Stimulated activated CD8-positive, alpha-beta memory T cell treated with anti-CD3 and anti-CD28 coated beads, Interleukin-7, amount 100 ng/mL, for 1 hour (primary cell): ENCODE measurements around the gene PIK3R6.
A peak's percentile ranks its signal among the peaks of the same experiment; 100 is the strongest.

Source experiments
- DNase-seq, 2 donors: peaks; one replicate each; pipeline ENCODE4 v3.0.0-alpha.2; 2020; ENCODE audit warnings: low read depth in 2 of 2

The PIK3R6 gene

DNA sequence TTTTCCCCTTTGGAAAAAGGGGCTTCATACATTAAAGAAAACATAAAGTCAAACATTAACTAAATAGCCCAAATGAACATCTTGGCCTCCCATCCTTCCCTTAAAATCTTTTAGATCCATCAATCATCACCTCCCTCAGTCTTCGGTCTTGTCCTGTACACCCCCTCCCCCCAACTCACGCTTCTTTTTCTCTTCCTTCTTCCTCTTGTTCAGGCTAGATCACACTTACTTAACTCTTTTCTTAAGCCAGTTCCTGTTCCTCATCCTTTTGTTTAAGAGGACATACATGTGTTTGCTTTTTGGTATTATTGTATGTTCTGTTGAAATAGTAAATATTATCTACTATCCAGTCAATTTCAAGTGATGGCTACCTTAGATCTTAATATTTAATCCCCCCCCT lies 73.8 kb downstream of the PIK3R6 start:
- no peak for DNase-seq

DNA sequence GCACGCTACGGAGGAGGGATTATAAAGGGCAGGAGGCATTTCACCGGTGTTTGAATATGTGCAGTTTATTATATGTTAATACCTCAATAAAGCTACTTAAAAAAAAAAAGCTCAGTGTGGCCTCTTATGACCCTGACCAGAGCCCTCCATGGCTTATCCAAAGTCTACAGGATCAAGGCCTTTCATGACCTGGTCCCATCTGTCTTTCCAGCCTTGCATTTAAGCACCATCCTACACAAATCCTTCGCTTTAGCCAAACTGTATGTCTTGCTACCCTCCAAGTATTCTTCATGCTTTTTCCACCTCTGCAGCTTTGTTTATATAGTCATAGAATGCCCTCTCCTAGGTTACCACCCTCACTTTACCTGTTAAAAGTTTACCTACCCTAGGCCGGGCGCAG lies 74.8 kb downstream of the PIK3R6 start:
- no peak for DNase-seq

DNA sequence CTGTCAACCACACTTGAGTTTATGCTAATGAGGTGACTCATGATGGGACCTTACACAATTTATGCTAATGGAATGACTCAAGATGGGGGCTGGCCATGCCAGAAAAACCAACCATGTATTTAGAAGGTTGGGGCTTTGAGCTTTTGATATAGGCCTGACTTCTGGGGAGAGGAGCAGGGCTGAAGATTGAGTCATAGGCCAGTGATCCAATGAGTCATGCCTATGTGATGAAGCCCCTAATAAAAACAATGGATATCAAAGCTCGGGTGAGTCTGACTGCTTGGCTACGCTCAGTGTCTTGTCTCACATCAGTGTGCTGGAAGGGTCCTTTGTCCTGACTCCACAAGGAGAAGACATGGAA lies 75.6 kb downstream of the PIK3R6 start:
- no peak for DNase-seq

DNA sequence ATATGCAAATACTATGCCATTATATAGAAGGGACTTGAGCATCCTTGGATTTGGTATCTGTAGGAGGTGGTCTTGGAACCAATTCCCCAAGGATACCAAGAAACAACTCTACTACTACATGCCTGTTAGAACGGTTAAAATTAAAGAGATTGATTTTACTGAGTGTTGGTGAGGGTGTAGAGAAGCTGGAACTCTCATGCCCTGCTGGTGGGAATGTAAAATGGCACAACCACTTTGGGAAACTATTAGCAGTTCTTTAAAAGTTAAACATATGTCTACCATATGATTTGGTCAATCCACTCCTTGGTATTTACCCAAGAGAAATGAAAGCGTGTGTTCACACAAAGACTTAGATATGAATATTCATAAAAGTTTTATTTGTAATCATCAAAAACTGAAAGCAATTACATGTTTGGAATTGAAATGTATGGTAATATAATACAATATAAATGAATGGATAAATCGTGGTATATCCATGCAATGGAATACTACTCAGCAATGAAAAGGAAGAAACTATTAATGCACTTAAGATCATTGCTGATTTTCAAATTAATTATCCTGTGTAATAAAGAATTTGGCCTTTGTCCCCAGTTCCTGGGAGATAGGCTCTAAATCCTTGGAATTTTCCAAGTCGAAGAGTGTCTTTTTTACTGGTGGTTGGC lies 76.1 kb downstream of the PIK3R6 start:
- DNase-seq, result no peak

DNA sequence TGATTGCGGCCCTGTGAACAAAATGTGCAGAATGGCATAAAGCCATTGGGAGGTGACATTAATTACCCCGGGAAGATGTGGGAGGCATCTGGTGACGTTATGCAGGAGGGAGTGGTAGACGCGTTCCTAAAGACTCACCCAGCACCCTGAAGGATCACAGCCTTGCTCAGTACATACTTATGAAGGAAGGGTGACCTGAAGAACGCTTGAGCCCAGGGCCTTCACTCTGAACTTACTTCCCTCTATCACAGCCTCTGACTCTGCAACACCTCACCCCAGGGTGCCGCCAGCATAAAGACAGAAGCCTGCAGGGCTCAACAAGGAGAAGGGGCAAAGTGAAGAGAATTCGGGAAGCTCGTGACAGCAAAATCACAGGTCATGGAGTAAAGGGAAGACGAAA lies 77.7 kb downstream of the PIK3R6 start:
- no peak for DNase-seq

DNA sequence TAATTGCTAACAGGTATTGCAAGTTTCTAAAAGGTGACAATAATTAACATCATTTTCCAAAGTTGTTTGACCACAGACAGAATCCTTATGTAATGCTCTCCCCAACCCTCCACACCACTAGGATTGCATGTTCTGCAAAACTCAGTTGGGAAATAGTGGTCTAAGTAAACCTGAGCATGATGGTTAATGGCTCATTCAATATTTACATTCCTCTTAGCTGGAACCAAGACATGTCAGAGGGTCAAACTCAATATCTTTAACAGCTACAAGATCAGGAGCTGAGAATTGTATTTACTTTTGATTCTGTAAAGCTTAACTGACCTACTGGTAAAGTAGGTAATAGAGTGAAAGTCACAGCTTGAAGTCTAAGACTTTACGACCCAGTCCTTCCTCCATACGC lies 78.5 kb downstream of the PIK3R6 start:
- DNase-seq, result no peak

DNA sequence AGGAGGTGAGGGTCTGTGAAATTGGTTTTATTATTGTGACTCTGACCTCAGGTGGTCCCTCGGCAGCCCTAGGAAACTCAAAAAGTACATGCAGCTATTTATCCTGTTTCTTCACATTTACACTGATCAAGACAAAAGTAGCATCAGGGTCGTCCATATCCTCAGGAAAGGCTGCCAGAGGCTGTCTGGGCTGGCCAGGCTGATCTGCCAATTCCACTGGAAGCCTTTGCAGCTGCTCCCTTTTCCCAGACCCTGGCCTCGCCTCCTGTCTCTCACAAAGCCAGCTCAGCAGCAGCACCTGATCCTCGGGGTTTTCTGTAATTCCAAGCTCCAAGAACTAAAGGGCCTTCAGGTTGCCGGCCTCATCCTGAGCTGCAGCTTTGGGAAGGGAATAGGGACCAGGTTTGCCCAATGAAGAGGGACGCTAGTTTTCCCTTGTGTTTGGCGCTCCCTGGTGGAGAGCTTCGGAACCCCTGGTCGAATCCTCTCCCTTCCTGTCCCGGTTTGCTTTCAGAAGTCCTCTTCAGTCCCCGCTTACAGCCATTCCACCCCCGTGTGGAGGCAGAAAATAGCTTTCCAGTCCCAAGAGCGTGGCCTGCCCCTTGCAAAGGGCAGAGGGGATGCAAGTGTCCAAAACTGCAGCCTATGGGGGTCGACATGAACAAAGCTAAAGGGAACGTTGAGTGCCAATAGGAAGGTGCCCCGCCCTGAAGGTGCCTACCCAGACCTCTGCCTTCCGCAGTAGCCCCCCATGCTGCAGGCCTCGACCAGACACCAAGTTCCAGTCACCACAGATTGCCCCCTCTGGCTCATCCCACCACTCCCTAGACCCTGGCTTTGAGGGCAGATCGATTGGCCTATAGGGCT lies 81.7 kb downstream of the PIK3R6 start:
- peak; percentile 42 to 54 for DNase-seq

DNA sequence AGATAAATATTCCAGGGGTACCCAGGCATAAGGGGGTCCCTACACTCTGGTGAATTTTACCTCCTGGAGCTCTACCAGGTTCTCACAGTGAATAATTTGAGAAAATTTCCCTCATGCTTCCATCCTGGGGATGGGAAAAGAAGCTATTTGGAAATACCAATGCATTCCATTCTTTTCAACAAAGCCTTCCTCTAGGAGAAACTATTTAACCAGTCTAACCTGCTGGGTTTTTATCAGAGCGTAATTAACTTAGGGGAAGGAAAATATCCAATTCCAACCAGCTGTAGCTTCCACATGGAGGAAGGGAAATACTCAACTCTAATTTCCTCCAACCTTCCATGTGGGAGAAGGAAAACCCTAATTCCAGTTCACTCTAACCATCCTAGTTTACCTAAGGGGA lies 85.3 kb downstream of the PIK3R6 start:
- DNase-seq, result no peak

DNA sequence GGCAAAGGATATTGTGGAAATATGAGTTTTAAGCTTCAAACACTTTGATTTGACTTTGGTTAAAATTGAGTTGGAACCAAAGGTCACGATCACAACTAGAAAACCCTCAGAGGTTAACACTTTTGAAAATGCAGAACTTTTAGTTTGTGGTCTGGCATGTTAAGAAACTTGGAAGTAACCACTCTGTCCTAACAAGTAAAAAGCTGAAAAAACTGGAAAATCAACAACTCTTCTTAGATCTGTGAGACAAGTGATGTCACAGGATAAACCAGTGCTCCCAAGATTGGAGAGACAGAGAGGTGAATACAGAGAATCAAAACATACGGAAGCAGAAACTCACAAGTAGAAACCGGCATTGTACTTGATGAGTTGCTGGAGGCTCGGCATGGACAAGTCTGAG lies 85.7 kb downstream of the PIK3R6 start:
- DNase-seq, result no peak

DNA sequence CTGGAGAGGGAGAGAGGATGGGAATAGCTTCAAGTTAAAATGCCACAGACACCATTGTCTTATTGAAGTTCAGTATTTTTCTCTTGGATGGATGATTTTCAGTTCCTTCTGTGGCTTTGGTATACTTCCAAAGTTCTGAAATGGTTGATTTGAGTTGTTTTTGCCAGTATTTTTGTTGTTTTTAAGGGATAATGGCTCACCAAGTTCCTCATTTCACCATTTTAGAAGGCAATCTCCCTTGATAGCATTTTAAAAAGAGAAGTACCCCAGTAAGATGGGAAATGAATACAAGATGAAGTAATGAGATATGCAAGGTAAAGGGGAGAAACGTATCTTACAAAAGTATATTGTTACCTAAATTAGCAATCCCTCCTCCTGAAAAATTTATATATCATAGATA lies 90.6 kb downstream of the PIK3R6 start:
- no peak for DNase-seq

DNA sequence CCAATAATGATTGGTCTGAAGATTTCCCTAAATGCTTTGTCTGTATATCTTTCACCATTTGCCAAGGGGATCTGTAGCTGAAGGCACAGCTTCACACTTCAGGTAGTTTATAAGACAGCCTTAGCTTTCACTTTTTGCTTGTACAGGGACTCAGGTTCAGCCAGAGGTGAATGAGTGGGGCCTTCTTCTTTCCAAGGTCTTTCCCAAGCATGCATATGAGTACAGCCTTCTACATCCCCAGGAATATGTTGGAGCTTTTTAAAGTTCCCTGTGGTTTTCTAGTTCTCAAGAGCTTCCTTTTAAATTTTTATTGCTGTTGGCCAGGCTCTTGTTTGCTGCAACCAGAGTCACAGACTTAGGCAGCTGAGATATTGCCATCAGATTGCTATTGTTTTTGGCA lies 91.2 kb downstream of the PIK3R6 start:
- DNase-seq, result no peak

DNA sequence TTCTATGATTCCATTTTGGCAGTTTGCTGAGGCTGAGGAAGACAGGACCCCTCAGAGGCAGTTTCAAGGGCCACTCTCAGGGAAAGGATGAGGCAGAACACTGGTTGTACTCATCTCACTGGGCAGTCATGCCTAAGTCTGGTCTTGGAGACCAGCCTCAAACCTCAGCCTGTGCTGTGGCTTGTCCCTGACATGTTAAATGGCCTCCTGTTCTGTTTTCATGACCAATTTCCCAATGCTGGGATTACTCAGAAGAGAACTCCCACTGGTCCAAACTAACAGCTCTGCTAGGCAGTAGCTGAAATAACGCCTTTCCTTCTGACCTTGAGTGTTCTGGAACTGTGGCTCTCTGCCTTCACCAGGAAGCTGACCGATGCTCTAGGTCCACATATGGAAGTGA lies 100.7 kb downstream of the PIK3R6 start:
- no peak for DNase-seq

DNA sequence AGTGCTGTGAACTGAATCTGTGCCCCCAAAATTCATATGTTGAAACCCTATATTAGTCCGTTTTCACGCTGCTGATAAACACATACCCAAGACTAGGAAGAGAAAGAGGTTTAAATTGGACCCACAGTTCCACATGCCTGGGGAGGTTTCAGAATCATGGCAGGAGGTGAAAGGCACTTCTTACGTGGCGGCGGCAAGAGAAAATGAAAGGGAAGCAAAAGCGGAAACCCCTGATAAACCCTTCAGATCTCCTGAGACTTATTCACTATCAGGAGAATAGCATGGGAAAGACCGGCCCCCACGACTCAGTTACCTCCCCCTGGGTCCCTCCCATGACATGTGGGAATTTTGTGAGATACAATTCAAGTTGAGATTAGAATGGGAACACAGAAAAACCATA lies 105.5 kb downstream of the PIK3R6 start:
- DNase-seq, result no peak

DNA sequence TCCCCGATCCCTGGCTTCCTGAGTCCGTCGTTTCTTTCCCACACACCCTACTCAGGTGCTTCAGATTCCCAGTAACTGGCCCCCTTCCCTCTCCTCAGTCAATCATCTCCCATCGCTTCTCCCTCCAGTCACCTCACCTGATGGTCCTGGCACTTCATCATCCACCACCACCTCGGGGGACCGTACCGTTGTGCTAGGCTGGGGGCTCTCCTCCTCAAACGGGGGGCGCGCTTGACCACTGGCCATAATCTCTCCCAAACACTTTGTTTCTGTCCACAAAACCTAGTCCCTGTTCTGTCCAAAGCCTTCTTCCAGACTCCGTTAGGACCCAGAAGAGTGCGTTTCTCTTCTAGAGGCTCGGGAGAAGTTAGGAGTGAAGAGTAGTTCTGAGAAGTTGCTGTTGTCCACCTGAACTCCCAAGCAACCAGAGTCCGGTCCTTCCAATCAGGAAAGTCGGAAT lies 109.3 kb downstream of the PIK3R6 start, which contains the start of gene SPDYE4:
Gene SPDYE4 (minus strand): TSS at position 410 of the 460 bp plus-strand sequence. CDS start 164 bp downstream, at position 246.
- DNase-seq, result no peak

DNA sequence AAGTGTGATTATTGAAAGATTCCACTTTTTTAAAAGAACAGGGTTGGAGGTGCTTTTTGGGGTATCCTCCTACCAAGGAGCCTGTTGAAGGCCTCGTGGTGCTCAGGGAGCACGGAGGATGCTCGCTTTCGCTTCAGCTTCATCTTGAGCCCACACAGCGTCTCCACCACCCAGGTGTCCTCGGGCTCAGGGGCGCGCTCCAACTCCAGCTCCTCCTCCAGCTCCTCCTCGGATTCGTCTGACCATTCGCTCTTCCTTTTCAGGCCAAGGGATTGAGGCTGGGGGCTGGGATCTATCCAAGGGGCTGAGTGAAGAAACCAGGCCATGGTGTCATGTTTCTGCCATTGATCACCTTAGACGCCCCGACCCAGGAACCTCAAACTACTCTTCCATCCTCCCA lies 110.3 kb downstream of the PIK3R6 start:
- DNase-seq, result no peak

DNA sequence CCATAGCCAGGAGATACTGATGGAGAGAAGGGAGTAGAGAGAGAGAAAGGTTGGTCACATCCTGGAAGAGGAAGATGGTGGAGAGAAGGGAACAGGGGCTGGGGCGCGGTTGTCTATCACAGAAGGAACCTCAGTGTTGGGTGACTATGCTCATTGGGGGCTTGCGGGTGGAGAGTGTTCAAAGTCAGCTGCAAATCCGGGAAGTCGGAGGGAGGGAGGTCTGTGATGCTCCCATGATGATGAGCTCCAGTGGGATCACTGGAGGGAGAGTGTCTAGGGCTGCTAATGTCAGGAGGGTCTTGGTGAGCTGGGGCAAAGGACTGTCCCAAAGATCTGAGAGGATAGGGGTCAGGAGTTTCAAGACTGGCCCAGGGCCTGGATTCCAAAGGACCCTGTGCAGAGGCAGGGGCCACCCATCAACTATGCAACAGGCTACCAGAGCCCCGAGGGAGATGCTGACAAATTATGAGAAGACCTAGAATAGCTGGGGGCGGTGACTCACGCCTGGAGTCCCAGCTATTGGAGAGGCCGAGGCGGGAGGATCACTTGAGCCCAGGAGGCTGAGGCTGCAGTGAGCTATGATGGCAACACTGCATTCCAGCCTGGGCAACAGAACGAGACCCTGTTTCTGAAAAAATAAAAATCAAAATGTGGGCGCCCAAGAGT lies 111.8 kb downstream of the PIK3R6 start:
- no peak for DNase-seq

DNA sequence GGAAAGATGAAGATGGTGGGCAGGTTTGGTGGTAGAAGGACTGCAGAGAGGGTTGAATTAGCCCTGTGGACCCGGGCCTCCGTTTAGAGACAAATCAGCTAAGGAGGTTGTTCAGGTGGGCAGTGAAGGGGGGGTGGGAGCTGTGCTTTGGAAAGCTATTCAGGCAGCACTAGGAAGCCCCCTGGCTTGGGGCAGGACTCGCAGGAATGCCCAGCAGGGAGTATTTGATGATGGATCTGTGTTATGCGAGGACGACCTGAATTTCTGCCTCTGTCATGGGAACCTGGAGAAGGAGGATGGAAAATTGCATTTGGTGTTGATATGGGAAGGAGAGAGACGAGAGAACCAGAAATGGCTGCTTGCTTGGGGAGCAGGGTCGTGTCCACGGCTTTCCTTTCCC lies 112.6 kb downstream of the PIK3R6 start:
- DNase-seq, result no peak

DNA sequence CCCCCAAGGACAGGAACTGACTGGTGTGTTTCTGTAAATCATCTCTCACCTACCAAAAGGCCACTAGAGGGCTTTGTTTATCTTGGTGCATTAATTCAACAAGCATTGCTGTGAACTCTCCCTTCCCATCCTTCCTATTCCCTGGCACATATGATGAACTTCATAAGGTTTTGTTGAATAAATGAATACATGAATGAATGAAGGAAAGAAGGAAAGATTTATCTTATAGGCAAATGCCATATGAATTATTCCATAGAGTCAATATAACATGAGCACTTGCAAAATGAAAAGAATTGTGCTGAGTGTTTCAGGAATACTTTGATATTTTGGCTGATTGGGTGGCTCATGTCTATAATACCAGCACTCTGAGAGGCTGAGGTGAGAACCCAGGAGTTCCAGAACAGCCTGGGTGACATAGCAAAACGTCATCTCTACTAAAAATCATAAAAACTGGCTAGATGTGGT lies 113.5 kb downstream of the PIK3R6 start:
- DNase-seq, result no peak

DNA sequence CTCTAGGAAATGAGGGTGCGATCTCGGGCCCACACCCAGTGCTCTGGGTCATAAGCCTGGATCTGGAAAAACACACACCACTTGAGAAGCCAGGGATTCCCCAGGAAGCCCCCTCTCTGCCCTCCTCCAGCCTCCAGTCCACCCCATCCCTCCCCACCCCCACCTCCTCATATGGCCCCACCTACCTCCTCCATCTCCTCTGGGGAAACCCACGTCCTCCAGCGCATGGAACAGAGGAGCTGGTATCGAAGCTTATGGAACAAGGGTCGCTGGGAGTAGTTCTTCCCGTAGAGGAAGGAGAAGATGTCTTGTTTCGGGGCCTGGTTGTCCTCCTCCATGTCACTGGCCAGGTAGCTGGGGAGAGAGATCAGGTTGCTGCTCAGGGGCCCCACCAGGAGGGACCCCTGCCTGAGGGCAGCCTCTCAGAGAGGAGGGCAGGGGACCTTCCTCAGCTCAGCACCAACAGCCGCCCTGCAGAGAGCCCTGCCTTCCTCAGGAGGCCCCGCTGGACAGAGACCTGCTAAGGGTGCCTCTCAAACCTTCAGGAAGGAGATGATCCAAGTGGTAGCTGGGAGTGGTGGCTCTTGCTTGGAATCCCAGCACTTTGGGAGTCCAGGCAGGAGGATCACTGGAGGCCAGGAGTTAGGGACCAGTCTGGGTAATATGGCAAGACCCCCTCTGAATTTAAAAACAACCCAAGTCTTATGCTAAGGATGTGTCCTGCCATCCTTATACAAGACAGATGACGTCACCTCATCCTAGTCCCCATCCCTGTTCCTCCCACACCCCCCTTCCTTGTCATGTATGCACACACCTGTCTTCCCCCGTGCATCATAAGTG lies 114.1 kb downstream of the PIK3R6 start:
- DNase-seq, result no peak
